NCI-H82 treated with DMSO at 0.1 percent for 48 hours (cell line): ENCODE measurements around the gene PTPRN2.
"Not testable (repeated sequence)": the region's sequence is repeated elsewhere in the genome, so short reads cannot be mapped to it uniquely, and the experiment has no call there.

Source experiments
- DNase-seq: peaks from one replicate; lab custom pipeline; 2025; ENCODE audit not compliant: unreplicated experiment; lab: John Stamatoyannopoulos, UW

The PTPRN2 gene

DNA sequence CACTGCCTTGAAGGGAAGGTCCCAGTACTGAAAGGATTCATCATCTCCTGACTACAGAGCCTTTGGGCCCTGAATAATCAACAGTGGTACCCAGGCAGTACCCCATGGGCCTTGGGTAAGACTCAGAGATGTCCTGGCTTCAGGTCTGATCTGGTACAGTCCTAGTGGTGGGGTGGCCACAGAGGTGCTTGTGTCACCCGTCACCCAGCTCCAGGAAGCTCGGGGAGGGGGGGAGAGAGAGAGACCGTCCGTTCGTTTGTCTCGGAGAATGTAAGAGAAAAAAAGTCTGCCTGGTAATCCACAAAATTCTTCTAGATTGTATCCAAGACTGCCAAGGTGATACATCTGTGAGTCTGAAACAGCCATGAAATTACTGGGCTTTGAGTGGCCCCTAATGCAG is 381.3 kb downstream of the PTPRN2 start:
- no peak for DNase-seq

DNA sequence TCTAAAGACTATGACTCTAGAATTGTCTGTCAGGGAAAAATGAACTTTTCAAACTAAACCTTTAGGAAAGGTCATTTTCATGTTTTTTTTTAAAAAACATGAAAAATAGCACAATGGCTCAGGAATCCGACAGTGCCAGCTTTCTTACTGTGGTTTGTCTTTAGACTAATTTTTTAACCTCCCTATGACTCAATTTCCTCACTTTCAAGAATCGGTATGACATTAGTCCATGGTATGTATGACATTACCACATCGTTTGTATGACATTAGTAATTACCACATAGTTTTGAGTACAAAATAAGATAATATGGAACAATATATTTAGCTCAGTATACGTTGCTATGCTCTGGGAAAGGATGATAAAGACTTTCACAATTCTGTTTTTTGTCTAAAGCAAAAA is 383.2 kb downstream of the PTPRN2 start:
- DNase-seq: no peak

DNA sequence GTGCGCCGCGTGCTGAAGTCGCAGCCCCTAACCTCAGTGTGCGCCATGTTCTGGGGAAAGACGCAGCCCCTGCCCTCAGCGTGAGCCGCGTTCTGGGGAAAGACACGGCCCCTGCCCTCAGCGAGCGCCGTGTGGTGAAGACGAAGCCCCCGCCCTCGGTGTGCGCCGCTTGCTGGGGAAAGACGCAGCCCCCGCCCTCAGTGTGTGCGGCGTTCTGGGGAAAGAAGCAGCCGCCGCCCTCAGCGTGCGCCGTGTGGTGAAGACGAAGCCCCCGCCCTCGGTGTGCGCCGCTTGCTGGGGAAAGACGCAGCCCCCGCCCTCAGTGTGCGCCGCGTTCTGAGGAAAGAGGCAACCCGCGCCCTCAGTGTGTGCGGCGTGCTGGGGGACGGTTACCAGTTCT is 383.7 kb downstream of the PTPRN2 start:
- not testable (repeated sequence) for DNase-seq

DNA sequence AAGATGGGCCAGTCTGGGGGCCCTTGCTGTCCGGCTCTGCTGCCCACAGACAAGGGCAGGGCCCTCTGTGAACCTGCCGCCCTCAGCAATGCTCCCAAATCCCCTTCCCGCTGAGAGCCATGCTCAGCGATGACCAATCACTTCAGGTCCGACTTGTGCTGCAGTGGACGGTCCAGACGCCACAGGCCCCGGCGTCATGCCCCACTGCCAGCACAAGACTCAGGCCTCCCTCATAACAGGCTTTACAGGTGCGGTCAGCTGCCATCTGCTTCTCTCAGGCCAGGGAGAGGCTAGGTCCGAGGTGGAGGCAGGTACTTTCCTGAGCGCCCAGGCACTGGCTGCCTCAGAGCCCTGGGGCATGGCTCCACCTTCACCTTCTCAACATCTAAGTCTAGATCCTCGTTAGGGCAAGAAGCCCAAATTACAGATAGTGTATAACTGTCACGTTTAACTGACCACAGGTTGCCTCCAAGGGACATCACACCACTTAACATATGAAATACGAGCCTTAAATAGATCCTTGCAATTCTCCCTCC is 393.2 kb downstream of the PTPRN2 start:
- no peak for DNase-seq

DNA sequence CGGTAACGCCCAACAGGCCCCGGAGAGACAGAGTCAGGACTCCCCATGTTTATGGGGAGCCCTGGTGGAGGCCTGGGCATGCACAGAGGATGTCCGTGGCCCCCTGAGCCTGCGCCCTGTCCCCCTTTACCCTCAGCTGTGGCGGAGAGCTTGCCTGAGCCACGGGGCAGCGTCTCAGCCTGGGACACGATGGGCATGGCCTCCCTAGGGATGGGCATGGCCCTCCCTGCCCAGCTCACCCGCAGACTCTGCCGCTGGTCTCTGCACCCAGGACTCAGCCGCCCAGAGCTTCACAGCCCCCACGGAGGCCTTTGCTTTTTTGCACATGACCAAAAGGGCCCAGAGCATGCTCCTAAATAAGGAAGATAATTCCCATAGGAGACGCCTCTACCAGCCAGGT is 394.2 kb downstream of the PTPRN2 start:
- DNase-seq: no peak

DNA sequence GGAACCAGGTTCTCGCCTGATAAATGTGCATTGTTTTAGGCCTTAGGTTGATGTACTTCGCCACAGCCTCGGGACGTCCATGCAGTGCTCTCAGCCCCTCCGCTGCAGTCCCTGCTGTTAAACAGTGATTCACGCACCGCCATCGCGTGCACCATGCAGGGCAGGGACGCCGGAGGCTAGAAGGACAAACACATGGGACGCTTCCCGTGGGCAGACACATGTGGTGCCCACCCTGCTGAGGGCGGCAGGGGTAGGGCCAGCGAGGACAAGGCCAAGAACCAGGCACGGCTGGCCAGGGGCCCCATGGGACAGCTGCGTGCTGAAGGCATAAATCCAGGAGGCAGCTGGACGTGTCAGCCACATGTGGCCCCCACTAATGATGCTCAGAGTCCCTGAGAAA is 394.7 kb downstream of the PTPRN2 start:
- no peak for DNase-seq

DNA sequence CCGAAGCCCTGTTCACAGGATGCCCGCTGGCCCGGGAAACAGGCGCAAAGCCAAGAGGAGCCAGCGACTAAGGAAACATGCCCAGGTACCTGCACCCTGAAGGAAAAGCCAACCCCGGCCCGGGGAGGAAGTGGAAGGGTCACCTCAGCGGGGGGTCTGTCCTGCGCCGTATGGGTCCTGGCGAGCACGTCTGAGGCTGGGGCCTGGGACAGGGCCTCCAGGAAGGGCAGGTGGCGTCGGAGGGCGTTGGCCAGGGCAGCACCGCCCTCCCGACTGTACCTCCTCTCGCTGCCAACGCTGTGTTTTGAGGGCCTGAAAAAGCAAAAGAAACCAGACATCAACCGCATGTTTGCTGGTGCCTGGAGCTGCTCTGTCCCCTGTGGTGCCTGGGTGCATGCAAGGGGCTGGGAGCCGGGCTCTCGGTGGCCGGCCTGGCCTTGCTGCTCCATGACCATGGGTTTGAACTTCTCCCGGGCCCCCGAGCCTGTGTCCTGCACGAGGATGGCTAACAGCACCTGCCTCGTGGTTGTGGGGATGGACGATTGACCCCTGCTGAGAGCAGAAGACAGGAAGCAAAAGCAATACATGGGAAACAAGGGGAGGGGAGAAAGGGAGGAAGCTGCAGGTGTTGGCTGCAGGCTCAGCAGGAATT is 395.3 kb downstream of the PTPRN2 start:
- no peak for DNase-seq

DNA sequence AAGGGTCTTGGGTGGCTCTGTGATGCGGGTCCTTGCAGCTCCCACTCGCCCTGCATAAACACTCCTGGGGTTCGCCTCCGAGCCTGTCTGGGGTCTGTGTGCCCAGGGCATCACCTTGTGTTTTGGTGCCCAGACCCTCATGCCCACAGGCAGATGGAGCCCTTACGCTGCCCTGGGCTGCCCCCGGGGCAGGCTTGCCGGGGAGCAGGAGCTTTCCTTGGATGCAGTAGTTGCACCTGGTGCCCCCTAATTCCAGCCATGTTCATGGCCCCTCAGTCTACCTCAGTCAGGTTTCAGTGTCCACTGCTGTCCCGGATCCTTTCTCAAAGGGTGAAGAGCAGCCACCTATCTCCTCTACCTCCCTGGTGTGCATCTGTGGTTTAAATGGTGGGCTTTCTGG is 396.0 kb downstream of the PTPRN2 start:
- no peak for DNase-seq

DNA sequence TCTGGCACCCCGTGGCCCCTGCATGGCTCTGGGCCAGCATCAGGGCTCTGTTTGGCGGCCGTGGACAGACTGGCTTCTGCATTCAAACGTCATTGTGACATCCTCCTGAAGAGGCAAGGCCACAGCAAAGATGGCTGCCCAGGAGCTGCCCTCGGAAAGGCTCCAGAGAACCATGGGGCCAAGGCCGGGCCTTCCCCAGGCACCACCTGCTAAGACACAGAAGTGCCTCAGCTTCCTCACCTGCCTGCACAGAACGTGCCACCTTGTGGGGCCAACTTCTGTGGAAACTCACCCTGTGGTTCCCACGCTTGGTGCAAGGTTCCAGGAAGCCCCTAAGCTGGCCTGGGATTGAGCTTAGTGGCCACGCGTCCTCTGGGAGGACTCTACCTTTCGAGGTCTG is 396.9 kb downstream of the PTPRN2 start:
- DNase-seq: no peak

DNA sequence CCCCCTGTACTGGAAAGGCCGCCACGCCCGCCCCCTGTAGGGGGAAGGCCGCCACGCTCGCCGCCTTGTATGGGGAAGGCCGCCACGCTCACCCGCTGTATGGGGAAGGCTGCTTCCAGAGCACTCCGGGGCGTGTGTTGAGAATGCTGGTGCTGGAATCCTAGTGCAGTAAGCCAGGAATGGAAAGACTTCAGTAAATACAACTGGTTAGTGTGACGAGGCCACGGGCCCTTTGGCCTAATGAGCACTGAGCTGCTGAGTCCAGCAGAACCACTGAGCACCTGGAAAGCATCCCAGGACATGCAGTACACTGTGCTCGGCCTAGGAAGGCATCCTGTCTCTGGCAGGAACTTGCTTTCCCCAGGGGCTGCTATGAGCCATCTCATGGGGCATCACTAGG is 398.9 kb downstream of the PTPRN2 start:
- no peak for DNase-seq

DNA sequence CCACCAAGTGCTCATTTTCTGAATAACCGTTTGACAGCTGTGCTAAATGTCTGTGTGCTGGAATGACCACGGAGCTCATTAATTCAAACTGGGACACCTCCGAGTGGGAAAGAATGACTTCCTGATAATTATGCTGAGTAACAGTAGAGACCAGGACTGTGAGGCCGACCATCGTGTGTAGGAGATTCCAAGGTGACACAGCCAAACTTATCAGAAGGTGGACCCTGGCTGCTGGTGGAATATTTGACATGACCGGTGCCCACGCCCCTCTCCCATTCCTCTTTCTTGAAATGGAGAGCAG is 400.0 kb downstream of the PTPRN2 start:
- no peak for DNase-seq

DNA sequence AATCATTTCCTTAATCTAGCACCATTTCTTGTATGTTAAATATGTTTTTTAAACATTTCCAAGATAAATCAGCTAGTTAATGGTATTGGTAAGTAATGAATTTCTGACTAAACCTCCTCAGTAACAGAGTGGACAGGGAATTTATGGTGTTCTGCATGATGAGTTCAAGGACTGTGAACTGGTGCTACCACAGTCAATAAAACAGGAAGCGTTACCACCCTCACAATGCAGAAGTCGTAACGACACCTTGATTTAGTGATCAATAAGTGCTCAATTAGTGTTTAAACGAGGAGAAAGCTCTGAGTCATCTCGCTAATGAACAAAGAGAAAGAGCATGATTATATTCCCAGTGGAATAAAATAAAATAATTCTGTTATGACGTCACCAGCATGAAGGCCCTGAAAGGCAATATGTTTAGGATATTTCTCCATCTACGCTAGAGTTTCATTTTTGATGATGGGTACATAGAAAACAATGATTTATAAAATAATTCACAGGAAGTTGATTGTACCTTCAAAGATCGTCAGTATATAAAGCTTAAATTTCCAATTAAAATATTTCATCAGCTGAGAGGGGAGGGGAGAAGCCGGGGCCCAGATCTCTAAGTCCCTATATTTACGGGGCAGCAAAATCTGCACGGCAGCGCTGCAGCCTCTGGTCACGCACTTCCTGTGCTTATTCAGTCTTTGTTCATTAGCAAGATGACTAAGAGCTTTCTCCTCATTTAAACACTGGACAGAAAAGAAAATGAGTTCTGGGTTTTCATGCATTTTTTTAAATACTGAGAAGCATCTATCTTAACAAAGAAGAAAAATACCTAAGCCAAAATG is 400.5 kb downstream of the PTPRN2 start:
- DNase-seq: no peak

DNA sequence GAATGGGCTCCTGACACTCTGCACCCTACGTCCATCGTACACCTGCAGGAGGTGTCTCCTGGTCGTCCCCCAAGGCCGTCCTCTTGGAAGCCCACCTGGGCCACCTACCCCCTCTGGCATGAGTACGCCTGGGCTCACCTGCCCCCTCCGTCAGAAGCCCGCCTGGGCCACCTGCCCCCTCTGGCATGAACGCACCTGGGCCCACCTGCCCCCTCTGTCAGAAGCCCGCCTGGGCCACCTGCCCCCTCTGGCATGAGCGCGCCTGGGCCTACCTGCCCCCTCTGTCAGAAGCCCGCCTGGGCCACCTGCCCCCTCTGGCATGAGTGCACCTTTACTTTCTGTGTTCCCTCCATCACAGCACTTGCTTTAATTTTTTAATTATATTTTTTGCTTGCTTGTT is 401.2 kb downstream of the PTPRN2 start:
- DNase-seq: no peak

DNA sequence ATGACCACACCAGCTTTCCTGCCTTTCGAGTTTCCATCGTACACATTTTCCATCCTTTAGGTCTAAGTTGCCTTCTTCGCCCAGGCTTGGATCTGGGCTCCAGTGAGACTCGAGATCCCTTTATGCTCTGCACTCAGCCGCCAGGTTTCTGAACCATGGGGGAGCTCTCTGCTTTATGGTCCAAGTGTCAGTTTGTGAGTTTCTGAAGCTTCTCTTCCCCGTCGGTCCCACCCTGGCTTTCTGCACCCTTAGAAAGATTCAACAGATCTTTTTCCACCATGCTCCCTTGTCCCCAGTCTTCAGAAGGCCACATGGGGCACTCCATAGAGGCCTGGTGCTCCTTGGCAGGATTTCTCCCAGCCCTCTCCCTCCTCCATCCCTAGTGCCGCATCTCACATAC is 402.0 kb downstream of the PTPRN2 start:
- DNase-seq: no peak

DNA sequence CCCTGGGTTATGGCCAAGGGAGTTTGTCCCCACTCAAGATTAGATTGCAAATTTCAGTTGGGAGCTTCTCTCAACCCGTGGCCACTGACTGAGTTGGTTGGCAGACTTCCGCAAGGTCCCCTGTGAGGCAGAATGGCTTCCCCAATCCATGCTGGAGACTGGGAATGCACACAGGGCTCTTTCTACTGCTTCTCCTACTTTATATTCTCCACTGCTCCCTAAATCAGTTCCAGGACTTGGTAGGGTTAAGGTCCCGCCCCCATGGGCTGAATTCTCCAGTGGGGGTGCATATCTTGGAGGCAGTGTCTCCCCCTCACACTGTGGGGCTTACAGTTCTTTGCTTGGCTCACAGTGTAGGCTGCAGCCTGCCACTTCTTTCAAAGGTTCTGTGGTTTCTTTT is 404.2 kb downstream of the PTPRN2 start:
- DNase-seq: no peak

DNA sequence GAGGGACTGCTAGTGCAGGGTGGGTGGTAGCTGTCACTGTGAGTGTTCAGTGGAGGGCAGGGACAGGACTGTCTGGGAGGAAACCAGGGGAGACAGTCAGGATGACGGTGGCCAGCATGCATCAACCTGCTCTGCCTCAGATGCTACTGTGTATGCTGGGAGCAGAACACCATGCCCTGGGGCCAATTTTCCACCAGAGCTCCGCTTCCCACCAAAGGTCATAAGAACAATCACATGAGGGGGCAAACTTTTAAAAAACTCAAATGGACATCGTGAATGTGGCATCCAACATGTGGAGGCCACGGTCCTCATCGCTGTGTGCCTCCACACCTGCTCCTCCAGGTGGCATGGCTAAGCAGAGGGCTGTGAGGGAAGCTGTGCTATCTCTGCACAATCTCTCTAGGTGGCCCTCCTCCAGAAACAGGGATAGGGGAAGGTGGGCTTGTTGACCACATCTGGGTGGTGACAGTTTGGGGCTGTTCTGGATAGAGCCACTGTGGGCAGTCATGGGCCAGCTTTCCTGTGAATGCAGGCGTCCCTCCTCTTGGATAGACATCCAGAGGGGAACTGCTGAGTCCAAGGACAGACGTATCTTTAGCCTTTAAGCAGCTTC is 411.0 kb downstream of the PTPRN2 start:
- no peak for DNase-seq

DNA sequence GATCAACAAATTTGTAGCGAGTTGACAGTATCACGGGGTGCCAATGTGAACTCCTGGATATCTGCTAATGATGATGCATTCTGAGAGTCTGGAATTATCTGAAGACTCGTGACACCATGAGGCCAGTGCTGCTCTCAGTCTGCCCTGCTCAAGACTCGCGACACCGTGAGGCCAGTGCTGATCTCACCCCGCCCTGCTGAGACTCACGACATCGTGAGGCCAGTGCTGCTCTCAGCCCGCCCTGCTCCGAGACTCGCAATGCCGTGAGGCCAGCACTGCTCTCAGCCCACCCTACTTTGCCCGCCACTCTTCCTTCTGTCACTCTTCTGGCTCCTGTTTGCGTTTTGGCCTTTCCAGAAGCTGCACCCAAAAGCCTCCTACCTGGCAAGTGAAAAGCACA is 411.8 kb downstream of the PTPRN2 start:
- no peak for DNase-seq

DNA sequence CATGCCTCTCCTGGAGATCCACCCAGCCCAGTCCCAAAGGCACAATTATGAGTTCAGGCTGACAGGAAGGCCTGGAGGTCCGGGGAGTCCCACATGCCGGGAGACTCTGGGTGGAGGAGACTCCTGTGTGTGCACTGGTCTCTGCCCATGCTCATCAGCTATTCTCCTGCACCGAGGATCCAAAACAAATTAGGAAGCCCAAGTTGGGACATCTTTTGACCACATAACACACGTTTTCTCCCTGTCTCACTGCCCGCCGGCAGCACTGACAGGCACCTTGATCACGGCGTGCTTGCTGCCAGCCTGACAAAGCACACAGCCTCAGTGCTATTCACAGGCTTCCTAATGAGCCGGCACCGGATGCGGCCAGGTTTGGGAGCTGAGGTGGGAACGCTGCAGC is 412.7 kb downstream of the PTPRN2 start:
- DNase-seq: no peak

DNA sequence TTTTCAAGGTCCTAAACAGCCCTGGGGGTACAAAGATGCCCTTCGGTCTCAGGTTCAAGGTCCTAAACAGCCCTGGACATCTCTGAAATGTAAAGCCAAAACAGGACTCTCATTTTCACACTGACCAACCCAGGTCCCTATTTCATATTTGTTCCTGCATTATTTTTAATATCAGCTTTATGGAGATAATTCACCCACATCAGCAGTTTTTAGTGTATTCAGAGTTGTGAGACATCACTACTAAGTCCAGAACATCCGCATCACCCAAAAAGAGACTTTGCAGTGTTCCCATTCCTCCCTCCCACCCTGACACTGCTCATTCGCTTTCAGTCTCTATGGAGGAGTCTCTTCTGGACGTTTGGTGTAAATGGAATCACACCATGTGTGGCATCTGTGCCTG is 420.2 kb downstream of the PTPRN2 start:
- DNase-seq: no peak

DNA sequence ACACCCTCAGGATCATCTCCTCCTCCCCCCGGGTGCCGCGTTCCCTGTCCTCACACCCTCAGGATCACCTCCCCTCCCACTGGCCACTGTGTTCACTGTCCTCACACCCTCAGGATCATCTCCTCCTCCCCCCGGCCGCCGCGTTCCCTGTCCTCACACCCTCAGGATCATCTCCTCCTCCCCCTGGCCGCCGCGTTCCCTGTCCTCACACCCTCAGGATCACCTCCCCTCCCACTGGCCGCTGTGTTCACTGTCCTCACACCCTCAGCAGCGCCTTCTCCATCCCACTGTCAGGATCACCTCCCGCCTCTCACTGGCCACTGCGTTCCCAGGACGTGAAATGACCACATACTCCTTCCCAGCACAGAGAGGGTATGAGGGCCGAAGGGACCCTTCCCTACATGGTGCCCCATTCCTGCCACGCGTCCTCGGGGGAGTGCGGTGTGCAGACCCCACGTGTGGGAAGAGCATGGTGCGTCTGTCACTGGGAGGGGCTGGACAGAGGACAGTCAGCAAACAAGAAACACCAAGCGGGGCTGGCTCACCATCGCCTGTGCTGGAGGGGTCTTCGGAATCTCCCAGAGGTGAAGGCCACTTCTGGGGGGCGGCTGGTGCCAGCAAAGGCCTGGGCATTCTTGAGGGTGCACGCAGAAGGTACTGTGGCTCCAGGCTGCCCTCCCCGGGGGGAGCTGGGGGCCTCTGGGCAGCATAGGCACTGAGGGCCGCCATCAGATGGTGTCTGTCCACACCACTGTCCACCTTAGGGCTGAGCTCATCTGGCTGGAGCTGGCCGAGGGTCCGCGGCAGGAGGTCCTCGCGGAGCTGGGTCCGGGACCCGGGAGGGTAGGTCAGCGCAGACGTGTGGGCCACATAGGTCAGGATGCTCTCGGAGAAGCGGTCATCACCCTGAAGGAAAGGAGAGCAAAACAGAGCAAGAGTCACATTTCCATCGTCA is 421.0 kb downstream of the PTPRN2 start:
- DNase-seq: no peak

DNA sequence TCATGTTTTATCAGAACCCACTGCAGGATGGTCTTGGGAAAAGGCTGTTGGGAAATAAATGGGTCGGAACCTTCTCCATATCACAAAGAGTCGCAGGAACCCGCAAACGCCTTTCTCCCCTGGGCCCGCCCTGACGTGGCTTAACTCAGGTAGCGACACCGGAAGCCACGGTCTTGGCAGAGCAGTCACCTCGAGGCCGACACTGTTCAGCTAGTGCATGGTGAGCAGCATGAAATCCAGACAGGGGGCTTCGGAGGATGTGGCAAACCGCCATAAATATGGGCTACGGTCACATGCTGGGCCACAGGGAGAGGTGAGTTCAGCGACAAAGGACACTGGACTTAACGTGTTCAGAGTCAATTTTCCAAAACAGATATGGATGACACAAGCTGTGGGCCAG is 421.9 kb downstream of the PTPRN2 start:
- no peak for DNase-seq
